ENCODE results near the gene NXPH3.

Gene NXPH3

DNA sequence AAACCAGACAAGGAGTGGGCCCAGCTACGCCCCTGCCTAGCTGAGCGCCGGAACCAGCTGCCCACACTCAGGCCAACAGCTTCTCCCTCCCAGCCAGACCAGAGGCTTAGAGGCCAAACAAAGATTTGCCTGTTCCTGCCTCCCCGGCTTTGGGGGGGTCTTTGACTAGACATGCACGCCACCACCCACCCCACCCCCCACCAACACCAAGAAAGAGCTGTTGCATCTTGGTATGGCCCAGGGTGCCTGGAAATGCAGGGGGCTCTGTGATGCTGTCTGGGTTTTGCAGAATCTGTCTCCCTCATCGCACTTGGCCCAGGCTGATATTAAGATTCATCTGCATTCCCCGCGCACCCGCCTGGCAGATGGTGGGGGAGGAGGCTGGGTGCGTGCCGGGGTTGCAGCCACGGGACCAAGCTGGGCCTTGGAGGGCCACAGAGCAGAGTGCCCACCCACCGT, 1.3 kb upstream of the NXPH3 start:
- Histone ChIP-seq H3K27me3 (ENCODE audit: insufficient read depth, low read length) (peaks cover 19% of the 10 kb centered on the region), H3K9ac (ENCODE audit: low read length) (no peak overlapping the region), H3K27ac (ENCODE audit: low read depth, low read length, poor library complexity, severe bottlenecking) (no peak overlapping the region), H4K20me1 (ENCODE audit: insufficient read depth, low read length) (no peaks in the 10 kb centered on the region), H3K79me2 (ENCODE audit: insufficient read depth, low read length) (no peaks in the 10 kb centered on the region), H3K36me3 (ENCODE audit: insufficient read depth, low read length) (no peaks in the 10 kb centered on the region), H3K4me3 (ENCODE audit: low read depth, low read length, poor library complexity, severe bottlenecking) (no peak overlapping the region), H3K4me2 (ENCODE audit: low read length) (no peak overlapping the region), H3F3A (ENCODE audit: insufficient read depth, low read length) (no peaks in the 10 kb centered on the region), H3K9me2 (ENCODE audit: low read depth, low read length) (no peaks in the 10 kb centered on the region), H2AFZ (ENCODE audit: low read length) (no peak overlapping the region), H3K4me1 (ENCODE audit: insufficient read depth, low read length, severe bottlenecking) (peaks cover 16% of the 10 kb centered on the region), H3K9me3 (ENCODE audit: low read length) (no peaks in the 10 kb centered on the region)
- no peak for TF ChIP-seq EZH2 (IDR thresholded peaks at IDR 0.05; ENCODE audit: borderline replicate concordance, low read length)
- TF ChIP-seq, protein P1, sequence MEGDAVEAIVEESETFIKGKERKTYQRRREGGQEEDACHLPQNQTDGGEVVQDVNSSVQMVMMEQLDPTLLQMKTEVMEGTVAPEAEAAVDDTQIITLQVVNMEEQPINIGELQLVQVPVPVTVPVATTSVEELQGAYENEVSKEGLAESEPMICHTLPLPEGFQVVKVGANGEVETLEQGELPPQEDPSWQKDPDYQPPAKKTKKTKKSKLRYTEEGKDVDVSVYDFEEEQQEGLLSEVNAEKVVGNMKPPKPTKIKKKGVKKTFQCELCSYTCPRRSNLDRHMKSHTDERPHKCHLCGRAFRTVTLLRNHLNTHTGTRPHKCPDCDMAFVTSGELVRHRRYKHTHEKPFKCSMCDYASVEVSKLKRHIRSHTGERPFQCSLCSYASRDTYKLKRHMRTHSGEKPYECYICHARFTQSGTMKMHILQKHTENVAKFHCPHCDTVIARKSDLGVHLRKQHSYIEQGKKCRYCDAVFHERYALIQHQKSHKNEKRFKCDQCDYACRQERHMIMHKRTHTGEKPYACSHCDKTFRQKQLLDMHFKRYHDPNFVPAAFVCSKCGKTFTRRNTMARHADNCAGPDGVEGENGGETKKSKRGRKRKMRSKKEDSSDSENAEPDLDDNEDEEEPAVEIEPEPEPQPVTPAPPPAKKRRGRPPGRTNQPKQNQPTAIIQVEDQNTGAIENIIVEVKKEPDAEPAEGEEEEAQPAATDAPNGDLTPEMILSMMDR (IDR thresholded peaks at IDR 0.05; ENCODE audit: low read length) = no peak

GRCh38 chr17:49574945-49575678, 559 bp upstream of the NXPH3 start:
- no peaks in the 10 kb centered on the region for H3K9me3 ChIP-seq (ENCODE audit: low read length)
- H3K9ac ChIP-seq (ENCODE audit: low read length) = no peak overlapping the region
- no peaks in the 10 kb centered on the region for H3F3A ChIP-seq (ENCODE audit: insufficient read depth, low read length)
- H3K27ac ChIP-seq (ENCODE audit: low read depth, low read length, poor library complexity, severe bottlenecking) = no peak overlapping the region
- H2AFZ ChIP-seq (ENCODE audit: low read length) = no peak overlapping the region
- no peaks in the 10 kb centered on the region for H4K20me1 ChIP-seq (ENCODE audit: insufficient read depth, low read length)
- no peaks in the 10 kb centered on the region for H3K36me3 ChIP-seq (ENCODE audit: insufficient read depth, low read length)
- peaks cover 21% of the 10 kb centered on the region for H3K27me3 ChIP-seq (ENCODE audit: insufficient read depth, low read length)
- peaks cover 15% of the 10 kb centered on the region for H3K4me1 ChIP-seq (ENCODE audit: insufficient read depth, low read length, severe bottlenecking)
- no peak overlapping the region for H3K4me2 ChIP-seq (ENCODE audit: low read length)
- H3K4me3 ChIP-seq (ENCODE audit: low read depth, low read length, poor library complexity, severe bottlenecking) = no peak overlapping the region
- H3K79me2 ChIP-seq (ENCODE audit: insufficient read depth, low read length) = no peaks in the 10 kb centered on the region
- TF ChIP-seq, protein P1 (IDR thresholded peaks at IDR 0.05; ENCODE audit: low read length) = no peak
- TF ChIP-seq EZH2 (IDR thresholded peaks at IDR 0.05; ENCODE audit: borderline replicate concordance, low read length) = no peak
- H3K9me2 ChIP-seq (ENCODE audit: low read depth, low read length) = no peaks in the 10 kb centered on the region

- H3F3A ChIP-seq (ENCODE audit: insufficient read depth, low read length) = no peaks in the 10 kb centered on the region
- H3K9me3 ChIP-seq (ENCODE audit: low read length) = no peaks in the 10 kb centered on the region
- no peaks in the 10 kb centered on the region for H3K36me3 ChIP-seq (ENCODE audit: insufficient read depth, low read length)
- TF ChIP-seq, protein P1 (IDR thresholded peaks at IDR 0.05; ENCODE audit: low read length) = no peak
- no peak for TF ChIP-seq EZH2 (IDR thresholded peaks at IDR 0.05; ENCODE audit: borderline replicate concordance, low read length)
- no peaks in the 10 kb centered on the region for H4K20me1 ChIP-seq (ENCODE audit: insufficient read depth, low read length)
- H3K27me3 ChIP-seq (ENCODE audit: insufficient read depth, low read length) = peaks cover 23% of the 10 kb centered on the region
- H3K4me2 ChIP-seq (ENCODE audit: low read length) = peak overlapping the region; percentile 56
- no peaks in the 10 kb centered on the region for H3K79me2 ChIP-seq (ENCODE audit: insufficient read depth, low read length)
- H3K4me3 ChIP-seq (ENCODE audit: low read depth, low read length, poor library complexity, severe bottlenecking) = peak overlapping the region; percentile 42
- no peak overlapping the region for H3K27ac ChIP-seq (ENCODE audit: low read depth, low read length, poor library complexity, severe bottlenecking)
- no peaks in the 10 kb centered on the region for H3K9me2 ChIP-seq (ENCODE audit: low read depth, low read length)
- H2AFZ ChIP-seq (ENCODE audit: low read length) = no peak overlapping the region
- H3K4me1 ChIP-seq (ENCODE audit: insufficient read depth, low read length, severe bottlenecking) = peaks cover 10% of the 10 kb centered on the region
- H3K9ac ChIP-seq (ENCODE audit: low read length) = no peak overlapping the region
Observed at GRCh38 chr17:49576088-49576916, 631 bp downstream of the NXPH3 start.

Data from OCI-LY1 (cell line).